ENCODE data around the gene SSB.

GRCh38 chr2:169772651-169773050 lies 26.0 kb upstream of the SSB start:
- no peak for TF ChIP-seq EP300 (IDR thresholded peaks at IDR 0.05)
- TF ChIP-seq POLR2A (IDR thresholded peaks at IDR 0.05): no peak
